Activated CD8-positive, alpha-beta memory T cell treated with anti-CD3 and anti-CD28 coated beads for 1 hour (primary cell): ENCODE data around the gene FAM151A.

Experiments used
- DNase-seq, 2 donors: peaks; one replicate each; pipeline ENCODE4 v3.0.0-alpha.2; 2020; ENCODE audit warnings: low read depth in 1 of 2; ENCODE audit errors: extremely low read depth in 1 of 2

The FAM151A gene

GRCh38 chr1:54604572-54605370 is 18.6 kb downstream of the FAM151A start:
- no peak for DNase-seq

- DNase-seq = no peak
Measured at GRCh38 chr1:54604051-54604450, 19.3 kb downstream of the FAM151A start.

- DNase-seq = no peak
Measured at GRCh38 chr1:54603241-54603640, 20.1 kb downstream of the FAM151A start.

GRCh38 chr1:54602554-54602953 is 20.8 kb downstream of the FAM151A start:
- DNase-seq = no peak

- DNase-seq = no peak
Measured at GRCh38 chr1:54601730-54602129, 21.6 kb downstream of the FAM151A start.

GRCh38 chr1:54600947-54601721 is 22.2 kb downstream of the FAM151A start:
- no peak for DNase-seq

GRCh38 chr1:54599211-54599823 is 24.0 kb downstream of the FAM151A start:
- no peak for DNase-seq

- DNase-seq = no peak
Measured at GRCh38 chr1:54597455-54598030, 25.8 kb downstream of the FAM151A start.

GRCh38 chr1:54596756-54597155 is 26.6 kb downstream of the FAM151A start:
- no peak for DNase-seq

- no peak for DNase-seq
Measured at GRCh38 chr1:54595956-54596498, 27.3 kb downstream of the FAM151A start.

GRCh38 chr1:54594463-54594862 is 28.9 kb downstream of the FAM151A start:
- no peak for DNase-seq

- no peak for DNase-seq
Measured at GRCh38 chr1:54593571-54594160, 29.7 kb downstream of the FAM151A start.

GRCh38 chr1:54591127-54591756 is 32.1 kb downstream of the FAM151A start:
- DNase-seq = no peak

GRCh38 chr1:54588377-54588776 is 34.9 kb downstream of the FAM151A start:
- no peak for DNase-seq

GRCh38 chr1:54585181-54586066 is 37.9 kb downstream of the FAM151A start:
- DNase-seq = no peak

- DNase-seq = no peak
Measured at GRCh38 chr1:54584575-54584974, 38.8 kb downstream of the FAM151A start.

- DNase-seq = no peak
Measured at GRCh38 chr1:54583871-54584270, 39.5 kb downstream of the FAM151A start.

- no peak for DNase-seq
Measured at GRCh38 chr1:54583307-54583686, 40.0 kb downstream of the FAM151A start.

- DNase-seq = no peak
Measured at GRCh38 chr1:54582566-54583306, 40.6 kb downstream of the FAM151A start.
